Inferior parietal cortex (tissue), 1 donor: ENCODE measurements around the gene KCNQ1.
A peak's percentile ranks its signal among the peaks of the same experiment; 100 is the strongest.

ENCODE experiments used
- DNase-seq: peaks from one replicate; pipeline ENCODE4 v3.0.0-alpha.2; 2016; ENCODE audit errors: extremely low spot score

KCNQ1 gene

DNA sequence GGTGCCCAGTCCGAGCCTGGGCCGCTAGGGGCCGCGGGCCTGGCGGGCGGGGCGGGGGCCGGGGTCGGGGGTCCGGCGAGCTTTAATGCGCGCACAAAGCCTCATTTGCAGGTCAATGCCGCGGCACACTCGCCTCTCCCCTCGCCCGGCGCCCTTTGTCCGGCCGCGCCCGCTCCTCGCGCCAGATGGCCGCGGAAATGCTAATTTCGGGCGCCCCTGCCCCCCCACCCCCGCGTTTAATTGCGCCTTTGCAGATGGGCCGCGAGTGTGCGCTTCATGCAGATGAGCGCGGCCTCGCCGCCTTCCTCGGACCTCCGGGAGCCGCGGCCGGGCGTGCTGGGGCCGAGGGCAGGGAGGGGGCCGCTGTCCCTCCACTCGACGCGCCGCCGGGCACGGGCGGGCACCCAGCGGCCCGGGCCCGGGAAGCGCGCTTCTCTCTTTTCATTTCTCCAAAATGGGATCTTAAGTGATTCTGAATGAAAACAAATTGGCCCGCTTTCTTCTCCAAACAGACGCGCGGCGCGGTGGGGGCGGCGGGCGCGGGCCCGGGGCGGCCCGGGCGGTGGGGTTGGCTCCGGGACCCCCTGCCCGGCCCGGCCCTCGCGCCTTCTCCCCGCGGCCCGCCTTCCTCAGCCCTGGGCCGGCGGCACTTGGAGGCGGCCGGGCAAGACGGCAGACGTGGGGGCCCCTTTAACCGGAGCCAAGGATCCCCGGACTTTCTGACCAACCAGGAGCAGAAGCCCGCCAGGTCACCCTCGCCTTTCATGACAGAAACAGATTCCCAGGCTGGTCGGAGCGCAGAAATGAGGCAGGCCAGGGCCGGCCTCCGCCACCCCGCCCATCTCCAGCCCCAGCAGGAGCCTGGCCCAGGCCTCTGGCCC, 417.8 kb downstream of the KCNQ1 start:
- no peak for DNase-seq

DNA sequence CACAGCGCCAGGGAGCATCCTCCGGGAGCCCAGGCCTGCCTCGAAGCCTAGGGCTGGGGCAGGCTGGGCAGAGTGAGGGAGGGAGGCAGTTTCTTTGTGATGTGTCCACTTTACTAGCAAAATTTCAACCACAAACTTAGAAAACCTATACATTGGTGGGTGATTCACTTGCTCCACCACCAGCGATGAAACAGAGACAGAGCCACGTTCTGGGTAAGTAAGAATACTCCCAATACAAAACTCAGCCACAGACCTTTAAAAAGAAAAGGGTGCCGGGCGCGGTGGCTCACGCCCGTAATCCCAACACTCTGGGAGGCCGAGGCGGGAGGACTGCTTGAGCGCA, 418.4 kb downstream of the KCNQ1 start:
- no peak for DNase-seq

DNA sequence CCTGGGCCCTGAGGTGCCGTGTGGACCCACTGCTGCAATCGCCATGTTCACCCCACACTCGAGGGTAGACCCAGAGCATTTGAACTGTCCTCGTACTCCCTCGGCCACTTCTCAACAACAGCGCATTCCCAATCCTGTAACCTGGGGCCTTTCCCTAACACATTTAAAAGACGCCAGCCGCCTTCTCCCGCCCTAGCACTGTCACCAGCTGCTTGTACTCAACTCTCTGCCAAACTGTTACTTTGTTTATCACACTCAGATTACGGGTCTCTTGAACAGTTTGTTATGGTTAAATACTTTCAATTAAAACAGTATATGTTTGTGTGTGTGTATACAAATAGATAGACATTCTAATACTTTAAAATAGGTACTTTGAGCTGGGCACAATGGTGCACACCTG, 420.1 kb downstream of the KCNQ1 start:
- no peak for DNase-seq

DNA sequence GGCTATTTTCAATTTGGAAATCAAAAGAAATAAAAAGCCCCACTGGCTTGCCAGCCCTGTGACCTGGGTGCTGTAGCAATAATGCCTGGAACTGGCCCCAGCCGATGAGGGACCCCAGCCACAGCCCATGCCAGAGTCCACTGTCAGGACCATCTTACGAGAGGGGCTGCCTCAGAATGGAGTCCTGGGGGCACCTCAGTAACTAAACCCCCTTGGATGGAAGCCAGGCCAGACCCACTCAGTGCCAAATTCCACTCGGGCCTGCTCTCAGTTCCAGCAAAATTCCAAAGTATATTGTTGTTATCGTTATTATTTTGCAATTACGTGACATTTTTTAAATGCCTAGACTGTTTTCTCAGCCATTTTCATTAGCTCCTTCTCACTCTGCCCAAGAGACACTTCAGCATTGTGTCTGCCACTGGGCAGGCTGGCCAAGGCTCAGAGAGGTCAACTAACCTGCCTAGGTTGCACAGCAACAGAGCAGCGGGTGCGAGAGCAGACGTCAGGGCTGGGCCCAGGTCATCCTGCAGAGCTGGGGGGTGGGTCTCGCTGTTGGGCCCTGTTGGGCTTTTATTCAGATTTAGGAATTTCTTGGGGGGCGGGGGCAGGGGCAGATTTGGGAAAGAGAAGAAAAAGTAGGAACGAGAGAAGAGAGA, 421.2 kb downstream of the KCNQ1 start:
- no peak for DNase-seq

DNA sequence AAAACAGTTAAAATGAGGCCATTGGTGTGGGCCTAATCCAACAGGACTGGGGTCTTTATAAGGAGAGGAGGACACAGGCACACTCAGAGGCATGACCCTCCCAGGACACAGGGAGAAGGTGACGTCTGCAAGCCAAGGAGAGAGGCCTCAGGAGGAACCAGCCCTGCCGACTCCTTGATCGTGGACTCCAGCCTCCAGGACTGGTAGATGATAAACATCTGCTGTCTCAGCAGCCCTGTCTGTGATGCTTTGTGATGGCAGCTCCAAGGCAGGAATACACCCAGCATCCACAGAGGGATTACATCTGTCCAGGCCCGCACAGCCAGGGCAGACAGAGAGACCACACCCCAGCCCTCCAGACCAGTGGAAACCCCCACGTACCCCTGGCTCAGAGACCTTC, 422.3 kb downstream of the KCNQ1 start:
- no peak for DNase-seq

DNA sequence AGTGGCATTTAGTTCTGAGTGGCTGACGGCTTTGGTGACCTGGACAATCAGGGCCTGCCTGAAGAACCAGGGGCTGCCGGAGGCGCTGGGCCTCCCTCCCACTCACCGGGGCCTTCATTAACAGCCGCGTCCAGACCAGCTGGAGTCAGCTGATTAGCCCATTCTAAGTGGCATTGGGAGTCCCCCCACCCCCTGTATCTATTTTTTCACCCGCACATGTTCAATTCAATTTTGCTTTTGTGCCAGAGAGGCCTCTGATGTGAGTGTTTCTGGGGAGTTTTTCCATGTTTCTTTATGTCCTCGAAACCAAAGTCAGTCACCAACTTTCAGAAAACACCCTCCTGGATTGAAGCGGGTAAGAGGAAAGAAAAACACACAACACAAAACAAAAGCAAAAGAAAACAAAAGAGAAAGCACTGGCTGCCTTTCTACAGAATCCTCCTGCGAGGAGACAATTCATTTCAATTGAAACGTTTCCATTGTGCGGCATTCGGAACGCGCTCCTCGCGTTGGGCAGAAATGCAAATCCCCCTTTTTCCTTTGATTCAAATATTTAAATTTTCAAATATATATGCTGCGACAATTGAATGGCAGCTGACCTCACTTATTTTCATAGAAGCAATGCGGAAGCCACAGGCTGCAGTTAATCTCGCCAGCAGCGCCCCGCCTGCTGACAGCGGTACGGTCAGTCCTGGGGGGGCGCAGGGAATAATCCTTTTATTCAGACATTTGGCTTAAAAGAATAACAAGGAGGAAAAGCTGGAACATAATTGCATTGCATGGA, 423.1 kb downstream of the KCNQ1 start:
- peak; percentile 52 for DNase-seq

DNA sequence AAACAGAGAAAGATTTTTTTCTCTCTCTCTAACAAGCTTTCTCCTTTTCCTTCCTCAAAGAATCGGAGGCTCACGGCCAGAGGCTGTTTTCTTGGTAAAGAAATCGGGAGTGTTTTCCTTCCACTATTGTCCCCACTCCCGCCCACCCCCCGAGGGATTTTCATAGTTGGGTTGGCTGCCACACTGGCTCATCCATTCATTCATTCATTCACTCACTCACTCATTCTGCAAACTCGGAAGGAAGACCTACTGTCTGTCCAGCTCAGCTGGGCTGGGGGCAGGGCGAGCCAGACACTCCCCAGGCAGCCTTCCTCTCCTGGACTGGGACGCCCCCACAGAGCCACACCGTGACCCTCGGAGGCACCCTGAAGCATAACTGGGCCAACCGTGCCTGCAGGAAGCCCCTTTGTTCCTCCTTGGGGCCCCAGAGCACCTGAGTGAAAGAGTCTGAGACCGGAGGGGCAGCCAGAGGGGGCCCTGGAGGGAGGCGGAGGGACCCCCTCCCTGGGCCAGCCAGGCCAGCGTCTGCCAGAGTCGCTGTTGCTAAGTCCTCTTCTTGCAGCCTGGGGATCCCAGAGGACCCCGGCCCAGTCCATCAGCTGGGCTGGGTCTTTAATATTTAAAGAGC, 423.8 kb downstream of the KCNQ1 start:
- no peak for DNase-seq

DNA sequence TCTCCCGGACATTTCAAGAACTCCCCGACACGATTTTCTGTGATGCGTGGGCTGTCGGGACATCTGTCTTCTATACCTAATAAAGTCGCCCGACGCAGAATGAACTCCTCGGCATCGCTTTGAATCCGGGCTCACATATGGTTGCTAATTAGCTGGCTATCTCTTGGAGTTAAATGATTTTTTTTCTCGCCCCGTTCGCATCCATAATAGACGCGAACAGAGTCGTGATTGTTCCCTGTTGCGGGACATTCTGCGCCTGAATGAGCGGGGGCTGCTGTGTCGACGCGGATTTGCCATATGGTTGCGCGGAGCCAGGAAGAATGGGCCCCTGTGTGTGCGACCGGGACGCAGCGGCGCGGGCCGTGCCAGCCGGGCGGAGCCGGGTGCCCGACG, 424.3 kb downstream of the KCNQ1 start:
- peak; percentile 80 for DNase-seq

DNA sequence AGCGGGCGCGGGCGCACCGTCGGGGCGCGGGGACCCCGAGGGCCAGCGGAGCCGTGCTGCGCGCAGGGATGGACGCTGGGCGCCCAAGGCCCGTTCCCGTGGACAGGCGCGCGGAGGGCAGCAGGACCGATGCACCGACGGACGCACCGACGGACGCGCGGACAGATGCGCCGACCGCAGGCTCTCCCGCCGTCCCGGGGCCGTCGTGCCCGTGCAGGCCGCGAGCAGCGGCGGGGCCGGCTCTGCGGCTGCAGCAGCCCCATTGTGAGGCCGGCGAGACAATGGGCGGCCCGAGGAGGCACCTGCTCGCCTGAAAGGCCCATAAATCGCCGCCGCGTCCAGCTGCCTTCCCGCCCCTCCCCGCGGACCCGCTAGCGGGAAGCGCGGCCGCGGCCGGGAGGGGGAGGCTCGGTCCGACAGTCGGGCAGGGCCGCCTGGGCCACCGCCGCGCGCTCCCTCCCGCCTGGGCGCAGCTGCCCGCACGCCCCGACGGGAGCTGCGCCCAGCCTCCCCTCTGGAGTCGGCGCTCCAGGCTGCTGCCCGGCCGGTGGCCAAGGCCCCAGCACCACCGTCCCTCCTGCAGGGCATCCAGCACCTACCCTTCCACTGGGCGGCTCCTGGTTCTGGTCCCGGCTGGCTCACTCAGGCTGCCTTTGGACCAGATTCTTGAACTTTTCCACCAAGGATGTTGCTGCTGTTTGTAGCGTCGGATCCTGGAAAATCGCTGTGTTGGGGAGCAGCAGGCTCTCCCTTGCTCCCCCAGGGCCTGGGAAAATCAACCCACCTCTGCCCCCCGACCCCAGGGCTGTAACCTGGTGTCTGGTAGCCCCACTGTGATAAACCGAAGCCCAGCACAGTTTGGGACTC, 425.0 kb downstream of the KCNQ1 start:
- DNase-seq: no peak

DNA sequence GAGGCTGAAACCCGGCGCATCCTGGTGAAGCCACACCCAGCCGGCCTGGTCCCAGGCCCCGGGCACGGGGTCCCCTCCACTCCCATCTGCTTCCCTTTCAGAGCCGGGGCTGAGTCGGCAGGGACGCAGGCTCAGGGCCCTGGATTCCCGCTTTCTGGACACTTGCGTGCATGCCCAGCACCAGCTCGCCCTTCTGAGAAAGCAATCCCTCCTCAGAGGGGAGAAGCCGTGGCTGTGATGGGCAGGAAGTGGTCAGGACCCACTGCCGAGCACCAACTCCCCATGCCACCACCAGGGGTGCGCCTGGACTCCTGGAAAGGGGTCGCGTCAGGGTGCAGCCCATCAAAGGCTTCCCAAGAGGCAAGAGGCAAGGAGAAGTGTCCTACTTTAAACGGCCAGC, 425.7 kb downstream of the KCNQ1 start:
- no peak for DNase-seq

DNA sequence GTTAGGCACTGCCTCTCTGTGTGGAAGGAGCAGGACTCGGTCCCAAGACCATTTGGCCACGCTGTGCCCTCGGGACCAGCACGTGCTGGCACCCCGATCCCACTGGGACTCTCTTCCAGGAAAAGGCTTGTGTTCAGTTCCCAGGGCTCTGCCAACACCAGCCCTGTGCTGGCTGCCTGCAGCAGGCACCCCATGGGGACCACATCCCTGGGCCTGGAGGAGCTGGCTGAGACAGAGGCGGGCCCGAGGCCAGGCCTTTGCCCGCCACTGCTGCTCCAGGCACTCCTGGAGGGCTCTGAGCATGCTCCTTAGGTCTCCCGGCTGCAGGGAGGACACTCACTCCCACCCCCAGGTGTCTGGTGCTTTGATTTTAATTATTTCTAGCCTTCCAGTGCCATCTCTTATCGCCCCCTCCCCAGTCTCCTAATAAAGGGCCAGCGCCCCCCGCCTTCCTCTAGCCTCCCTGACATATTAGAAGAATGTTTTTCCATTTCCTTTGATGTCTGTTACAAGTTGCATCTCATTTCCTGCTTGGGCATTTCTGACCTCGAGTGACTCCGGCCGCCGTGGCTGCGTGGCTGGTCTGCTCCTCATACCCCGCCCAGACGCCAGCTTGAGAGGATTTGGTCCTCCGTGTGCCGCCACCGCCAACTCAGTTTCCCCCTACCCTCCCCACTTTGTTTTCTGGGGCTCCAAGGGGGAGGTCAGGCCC, 426.3 kb downstream of the KCNQ1 start:
- DNase-seq: no peak

DNA sequence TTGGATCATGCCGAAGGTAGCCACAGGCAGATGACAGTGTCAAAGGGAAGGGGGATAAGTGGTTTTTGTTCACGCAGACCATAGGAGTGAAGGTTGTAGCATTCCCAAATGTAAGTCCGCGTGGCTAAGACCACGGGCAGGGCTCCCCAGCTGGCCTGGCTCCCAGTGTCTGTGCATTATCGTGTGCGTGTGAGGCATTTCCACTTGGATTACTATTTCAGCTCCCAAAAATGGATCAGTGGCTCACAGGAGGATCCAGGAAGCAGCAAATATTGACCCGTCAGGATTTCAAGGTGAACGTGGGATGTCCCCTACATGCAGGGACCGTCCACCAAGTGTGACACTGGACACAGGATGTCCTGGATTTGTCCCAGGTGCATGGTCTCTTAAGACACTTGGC, 430.2 kb downstream of the KCNQ1 start:
- DNase-seq: no peak

DNA sequence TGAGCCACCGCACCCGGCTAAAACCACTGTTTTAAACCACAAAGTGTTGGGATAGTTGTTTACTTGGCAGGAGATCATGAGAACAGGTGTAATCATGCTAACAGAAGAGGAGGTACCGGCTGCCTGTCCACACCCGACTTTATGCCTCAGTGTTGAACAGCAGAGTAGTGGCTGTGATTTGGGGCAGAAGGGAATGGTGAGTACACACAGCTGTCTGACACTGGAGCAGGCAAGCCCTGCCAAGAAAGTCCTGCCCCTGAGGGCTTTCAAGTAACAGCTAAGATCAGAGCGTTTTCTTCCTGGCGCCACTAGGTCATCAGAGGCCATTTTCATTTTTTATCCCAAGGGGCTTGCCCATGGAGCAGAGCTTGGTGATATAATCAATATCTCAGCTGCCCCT, 432.7 kb downstream of the KCNQ1 start:
- no peak for DNase-seq

DNA sequence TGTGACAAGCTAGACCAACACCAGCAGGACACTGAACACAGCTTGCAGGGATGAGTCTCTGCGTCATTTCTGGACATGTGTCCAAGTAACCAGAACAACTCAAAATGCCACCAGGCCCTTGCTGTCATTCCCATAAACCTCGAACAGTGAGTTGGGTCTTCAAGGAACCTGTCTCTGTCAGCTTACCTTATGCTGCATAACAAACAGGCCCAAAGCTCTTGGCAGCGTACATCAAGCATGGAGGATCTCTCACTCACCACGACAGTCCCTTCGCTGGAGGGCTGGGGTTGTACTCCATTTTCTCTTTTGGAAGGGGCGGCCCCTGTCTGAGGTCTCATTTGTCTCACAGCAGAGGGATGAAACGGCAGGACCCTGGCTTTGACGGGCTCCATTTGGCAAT, 434.0 kb downstream of the KCNQ1 start:
- DNase-seq: no peak

DNA sequence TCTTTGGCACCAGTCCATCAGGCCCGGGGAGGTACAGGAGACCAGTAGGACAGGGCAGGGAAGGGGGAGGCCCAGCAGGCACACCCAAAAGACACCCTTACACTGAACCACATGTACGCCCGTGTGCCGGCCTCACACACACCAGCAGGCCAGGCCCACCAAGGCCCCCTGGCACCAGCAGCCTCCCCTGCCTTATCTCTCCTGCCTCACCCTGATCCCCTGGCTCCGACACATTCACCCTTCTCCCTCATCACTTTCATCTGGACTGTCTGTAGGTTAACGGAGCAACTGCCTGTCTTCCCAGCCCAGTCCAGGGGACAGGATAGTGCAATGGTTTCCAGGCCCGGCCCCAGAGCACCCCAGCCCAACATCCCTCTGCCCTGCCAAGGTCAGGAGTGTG, 435.8 kb downstream of the KCNQ1 start:
- no peak for DNase-seq

DNA sequence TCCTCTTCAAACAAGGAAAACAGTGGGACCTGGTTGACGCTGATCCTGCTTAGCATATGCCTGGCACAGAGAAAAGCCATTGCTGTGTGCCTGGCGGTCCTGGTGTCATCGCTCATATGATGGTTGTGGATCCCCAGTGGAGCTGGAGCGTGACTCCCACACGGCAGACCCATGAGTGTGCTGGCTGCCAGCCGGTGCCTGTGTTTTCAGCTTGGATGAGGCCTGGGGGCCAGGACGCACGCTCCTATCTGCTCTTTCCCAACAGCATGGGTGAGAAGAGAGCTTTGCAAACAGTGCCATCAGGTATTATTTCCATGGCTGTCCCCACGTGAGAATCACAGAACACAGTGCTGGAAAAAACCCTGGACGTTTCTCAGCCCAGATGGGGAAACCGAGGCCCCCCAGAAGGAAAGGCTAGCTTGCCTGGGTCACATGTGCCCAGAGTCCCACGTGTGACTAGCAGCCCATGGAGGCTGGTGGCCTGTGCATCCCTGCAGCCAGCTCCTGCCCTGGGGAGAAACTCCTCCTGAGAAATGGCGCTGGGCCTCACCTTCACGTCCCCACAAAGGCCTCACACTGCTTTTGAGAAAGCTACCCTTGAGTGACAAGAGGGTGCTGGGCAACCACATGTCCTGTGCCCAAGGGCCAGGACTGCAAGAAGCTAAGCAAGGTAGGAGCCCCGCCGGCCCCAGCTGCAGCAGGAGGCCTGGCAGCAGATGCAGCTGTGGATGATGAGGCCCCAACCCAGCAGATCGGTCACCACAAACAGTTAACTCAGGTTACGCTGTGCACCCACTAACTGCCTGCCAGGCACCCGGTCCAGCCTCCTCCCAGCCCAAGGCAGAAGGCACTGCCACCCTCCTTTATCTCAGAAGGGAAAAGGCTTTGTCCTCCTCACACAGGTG, 436.5 kb downstream of the KCNQ1 start:
- no peak for DNase-seq

DNA sequence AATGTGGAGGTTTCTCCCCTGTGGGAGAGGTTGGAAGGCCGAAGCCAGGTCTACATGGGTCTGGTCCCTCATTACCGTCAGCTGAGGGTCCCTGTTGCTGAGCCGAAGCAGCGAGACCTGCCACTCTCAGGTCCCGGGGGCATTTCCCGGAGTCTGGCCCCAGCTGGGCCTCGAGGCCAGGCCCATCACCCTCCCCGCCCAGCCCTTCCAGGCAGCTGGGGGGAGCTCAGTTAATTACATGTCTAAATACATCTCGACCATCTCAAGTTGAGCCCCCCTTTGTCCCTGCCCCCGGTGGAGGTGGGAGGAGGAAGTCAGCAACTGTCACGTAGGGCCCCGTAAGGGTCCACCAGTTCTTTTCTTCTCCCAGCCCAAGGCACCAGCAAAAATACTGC, 437.2 kb downstream of the KCNQ1 start:
- no peak for DNase-seq

DNA sequence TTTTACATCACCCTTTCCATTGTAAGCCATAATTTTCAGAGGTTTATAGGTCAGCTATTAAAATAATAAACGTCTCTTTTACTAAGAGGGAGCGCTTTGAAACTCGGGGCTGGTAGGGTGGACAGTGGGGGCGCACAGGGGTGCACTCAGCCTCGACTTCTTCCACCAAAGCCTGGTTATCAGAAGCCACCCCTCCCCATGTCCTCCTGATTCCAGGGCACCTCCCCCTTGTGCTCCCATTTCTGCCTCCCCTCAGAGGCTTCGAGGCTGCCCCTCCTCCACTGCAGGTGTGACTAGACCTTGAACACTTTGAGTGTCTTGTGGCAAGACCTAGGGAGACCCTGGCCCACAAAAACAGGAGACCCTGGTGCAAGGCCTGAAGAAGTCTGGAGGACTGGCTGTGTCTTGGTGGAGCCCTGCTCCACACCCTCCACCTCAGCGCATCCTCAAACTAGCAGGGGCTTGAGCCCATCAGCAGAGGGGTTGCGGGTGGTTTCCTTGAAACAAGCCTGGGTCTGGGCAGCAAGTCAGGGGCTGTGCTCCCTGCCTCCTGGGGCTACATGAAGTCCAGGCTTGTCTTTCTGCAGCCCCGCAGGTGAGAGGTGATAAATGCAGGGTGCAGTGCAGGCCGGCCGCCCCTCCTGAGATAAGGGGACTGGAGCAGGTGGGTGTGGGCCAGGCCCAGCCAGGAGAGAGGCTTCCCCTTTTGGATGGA, 437.7 kb downstream of the KCNQ1 start:
- no peak for DNase-seq

DNA sequence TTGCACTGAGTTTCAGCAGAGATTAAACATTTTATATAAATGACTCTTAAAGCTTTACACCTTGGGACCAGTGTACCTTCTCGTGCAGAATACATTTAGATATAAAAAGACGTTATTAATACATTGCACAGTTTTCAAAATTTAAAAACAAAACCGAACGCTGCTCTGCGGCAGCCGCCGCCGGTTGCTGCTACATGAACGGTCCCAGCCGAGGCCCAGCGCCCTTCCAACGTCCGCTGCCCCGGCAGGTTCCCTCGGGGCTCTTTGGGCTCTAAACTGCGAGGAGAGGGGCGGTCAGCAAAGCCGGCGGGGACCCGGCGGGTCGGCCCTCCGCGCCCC, 438.8 kb downstream of the KCNQ1 start:
- no peak for DNase-seq
